GM18907 (cell line): Measurements from ENCODE around the gene SHB.

ENCODE experiments used
- ATAC-seq: cut with Tn5 transposase; IDR thresholded peaks from one replicate; pipeline ENCODE4 v1.9.1; 2021; ENCODE audit warnings: mild to moderate bottlenecking, moderate library complexity; ENCODE audit not compliant: unreplicated experiment

The SHB gene

GRCh38 chr9:37972351-37972848 is 96.6 kb downstream of the SHB start:
- ATAC-seq: peak; percentile 48

- no peak for ATAC-seq
These were observed 97.3 kb downstream of the SHB start for GRCh38 chr9:37971691-37972090.

- no peak for ATAC-seq
These were observed 97.9 kb downstream of the SHB start for GRCh38 chr9:37971108-37971459.

GRCh38 chr9:37970301-37971107 is 98.5 kb downstream of the SHB start:
- no peak for ATAC-seq

- ATAC-seq: no peak
These were observed 99.3 kb downstream of the SHB start for GRCh38 chr9:37969558-37970300.

GRCh38 chr9:37969130-37969529 is 99.9 kb downstream of the SHB start:
- no peak for ATAC-seq

- ATAC-seq: no peak
These were observed 100.8 kb downstream of the SHB start for GRCh38 chr9:37968228-37968701.

- no peak for ATAC-seq
These were observed 101.3 kb downstream of the SHB start for GRCh38 chr9:37967761-37968080.

GRCh38 chr9:37967014-37967760 is 101.8 kb downstream of the SHB start:
- no peak for ATAC-seq

GRCh38 chr9:37966412-37967013 is 102.5 kb downstream of the SHB start:
- peak; percentile 52 for ATAC-seq

- ATAC-seq: peak; percentile 87
These were observed 103.2 kb downstream of the SHB start for GRCh38 chr9:37965676-37966345.

- no peak for ATAC-seq
These were observed 103.9 kb downstream of the SHB start for GRCh38 chr9:37965116-37965515.

- ATAC-seq: peak; percentile 36
These were observed 104.3 kb downstream of the SHB start for GRCh38 chr9:37964740-37965081.

- no peak for ATAC-seq
These were observed 104.9 kb downstream of the SHB start for GRCh38 chr9:37963936-37964739.

GRCh38 chr9:37961351-37961750 is 107.7 kb downstream of the SHB start:
- no peak for ATAC-seq

GRCh38 chr9:37960631-37961030 is 108.4 kb downstream of the SHB start:
- no peak for ATAC-seq

GRCh38 chr9:37959976-37960375 is 109.1 kb downstream of the SHB start:
- no peak for ATAC-seq

- no peak for ATAC-seq
These were observed 110.9 kb downstream of the SHB start for GRCh38 chr9:37958154-37958553.

- ATAC-seq: no peak
These were observed 111.4 kb downstream of the SHB start for GRCh38 chr9:37957664-37957953.
